Raji (cell line): ENCODE results near the gene TRERF1.

ENCODE experiments used
- POLR2A ChIP-seq: IDR thresholded peaks from 2 replicates; pipeline ENCODE4 v1.6.1; 2011; ENCODE audit warnings: low read depth, low read length, control low read depth; ENCODE audit not compliant: insufficient read depth

The TRERF1 gene

DNA sequence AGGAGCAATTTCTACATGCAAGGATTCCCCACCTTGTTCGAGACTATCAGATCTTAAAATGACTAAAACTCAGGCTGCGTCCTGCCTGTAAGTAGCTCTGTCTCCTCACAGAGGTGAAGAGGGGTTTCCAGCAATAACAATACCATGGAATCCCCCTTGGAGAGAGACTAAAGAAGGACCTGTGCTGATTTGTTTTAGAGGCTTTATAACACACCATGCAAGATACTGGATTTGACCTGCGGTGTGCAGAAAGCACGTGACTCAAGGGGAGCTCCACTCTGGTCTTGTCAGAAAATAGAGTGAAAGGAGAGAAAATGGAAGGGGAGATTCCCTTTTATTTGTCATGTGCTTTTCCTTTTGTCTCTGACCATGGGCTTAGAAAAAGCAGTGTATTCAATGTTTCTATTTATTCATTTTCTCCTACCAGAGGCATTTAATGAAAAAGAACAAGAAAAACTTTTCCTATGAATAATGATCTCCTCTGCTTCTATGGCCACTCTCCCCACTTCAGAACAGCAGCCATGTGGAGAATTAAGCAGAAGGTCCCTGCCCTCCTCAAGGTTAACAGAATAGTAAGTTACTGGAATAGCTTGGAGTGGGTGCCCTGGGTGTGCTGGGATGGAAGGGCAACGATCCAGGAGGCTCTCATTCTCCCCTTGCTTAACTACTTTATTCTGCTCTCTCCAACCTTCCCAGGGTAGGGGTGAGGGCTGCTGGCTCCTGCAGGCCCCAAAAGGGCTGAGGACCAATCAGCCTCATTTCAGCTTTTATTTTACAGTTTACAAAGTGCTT lies 214.8 kb downstream of the TRERF1 start:
- no peak for TF ChIP-seq POLR2A

DNA sequence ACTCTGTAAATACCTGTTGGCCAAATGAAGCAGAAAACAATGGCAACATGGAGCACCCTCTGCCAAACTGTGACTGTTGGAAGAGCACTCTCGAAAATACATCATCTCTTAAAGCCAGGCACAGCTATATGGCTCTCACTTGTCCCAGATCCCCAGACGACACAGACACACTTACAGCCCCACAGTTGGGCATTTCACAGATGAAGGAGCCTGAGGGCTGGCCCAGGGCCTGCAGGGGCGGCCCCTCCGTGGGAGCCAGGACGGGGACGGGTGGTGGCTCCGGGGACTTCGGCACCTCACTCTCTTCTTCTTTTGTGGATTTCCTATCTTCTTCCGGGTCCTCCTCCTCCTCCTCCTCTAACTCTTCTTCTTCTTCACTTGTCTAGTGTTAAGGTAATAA lies 215.7 kb downstream of the TRERF1 start:
- no peak for TF ChIP-seq POLR2A

DNA sequence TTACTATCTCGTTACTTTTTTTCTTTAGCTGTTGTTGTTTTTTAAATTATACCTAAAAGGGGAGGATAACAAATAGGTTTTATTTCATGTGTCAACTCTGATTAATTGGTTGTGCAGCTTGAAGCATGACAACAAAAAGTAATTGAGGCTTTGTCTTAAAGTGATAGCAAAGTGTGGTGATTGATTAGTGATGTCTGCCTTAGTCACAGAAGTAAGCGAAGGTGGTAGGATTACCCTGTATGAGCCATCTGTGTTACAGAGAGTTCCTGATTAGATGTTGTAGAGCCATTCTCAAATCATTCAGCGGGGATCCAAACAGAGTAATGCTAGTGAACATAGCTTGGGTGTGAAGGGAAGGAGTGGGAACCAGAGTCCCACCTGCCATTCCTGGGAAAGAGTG lies 219.7 kb downstream of the TRERF1 start:
- no peak for TF ChIP-seq POLR2A

DNA sequence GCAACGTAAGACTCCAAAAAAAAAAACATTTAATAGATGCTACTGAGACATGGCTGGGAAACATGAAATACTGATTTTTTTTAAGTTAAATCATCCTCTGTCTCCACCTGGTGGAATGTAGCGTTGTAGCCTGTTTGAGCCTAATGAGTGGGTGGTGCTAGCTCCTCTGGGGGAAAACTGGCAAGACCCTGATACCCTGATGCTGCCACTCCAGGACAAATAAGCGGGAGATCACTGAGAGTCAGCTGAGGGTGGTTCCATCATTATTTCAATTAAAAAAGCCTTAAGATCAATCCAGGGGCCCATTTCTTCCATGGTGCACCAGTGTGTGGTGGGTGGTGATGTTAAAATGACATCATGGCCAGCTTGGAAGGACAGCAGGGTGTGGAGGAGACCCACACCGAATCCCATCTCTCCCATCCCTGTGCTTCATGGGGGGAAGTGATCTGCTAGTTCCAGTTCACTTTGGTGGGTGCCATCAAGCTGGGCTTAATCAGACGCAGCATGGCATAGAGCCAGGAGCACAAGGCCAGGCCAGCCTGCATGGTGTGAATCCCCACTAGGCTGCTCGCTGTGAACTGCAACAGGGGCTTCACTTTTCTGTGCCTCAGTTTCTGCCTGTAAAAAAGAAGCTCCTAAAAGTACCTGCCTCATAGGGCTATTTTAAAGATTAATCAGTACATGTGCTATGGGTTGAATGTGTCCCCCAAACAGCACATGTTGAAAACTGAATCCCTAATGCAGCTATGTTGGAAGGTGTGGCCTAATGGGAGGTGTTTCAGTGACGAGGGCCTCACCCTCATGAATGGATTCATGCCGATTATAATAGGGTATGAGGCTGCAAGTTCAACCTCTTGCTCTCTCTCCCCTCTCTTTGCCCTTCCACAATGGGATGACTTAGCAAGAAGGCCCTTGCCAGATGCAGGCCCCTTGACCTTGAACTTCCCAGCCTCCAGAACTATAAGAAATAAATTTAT lies 221.1 kb downstream of the TRERF1 start:
- no peak for TF ChIP-seq POLR2A

DNA sequence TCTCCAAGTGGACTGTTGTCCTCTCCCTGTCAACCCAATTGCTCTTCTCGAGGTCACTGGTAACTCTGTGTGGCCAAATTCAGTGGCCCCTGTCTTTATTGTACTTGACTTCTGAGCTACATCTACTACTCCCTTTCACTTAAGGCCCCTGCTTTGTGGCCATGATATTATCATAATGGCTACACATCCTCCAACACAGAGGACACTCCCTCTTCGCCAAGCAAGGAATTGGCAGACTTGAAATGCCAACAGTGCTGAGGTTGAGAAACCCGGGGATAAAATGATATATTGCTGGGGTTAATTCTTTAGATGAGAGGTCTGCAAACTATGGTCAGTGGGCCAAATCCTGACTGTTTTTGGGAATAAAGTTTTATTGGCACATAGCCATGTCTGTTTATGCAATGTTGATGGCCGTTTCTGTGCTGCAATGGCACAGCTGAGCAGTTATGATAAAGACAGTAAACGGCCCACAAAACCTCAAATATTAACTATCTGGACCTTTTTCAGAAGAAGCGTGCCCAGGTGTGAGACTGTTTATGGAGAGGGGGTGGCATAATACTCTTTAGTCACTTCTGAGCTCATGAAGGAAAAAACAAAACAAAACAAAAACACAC lies 222.1 kb downstream of the TRERF1 start:
- TF ChIP-seq POLR2A, result no peak

DNA sequence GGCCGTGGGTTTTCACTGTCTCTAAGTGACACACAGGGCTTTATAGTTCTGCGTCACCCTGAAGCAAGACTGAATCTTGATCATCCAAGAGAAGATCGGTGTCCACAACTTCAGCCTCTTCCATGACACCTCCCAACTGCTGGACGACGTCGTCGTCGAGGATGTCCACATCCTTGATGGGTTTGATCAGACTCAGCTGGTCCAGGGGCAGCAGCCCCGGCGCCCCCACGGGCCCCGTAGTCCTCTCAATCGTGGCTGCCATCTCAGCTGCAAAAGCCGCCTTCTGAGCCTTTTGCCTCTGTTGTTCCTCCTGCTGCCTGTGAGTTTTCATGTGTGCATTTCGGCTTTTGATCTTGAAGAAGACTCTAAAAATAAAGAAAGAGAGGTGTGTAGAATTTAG lies 223.4 kb downstream of the TRERF1 start:
- TF ChIP-seq POLR2A, result no peak

DNA sequence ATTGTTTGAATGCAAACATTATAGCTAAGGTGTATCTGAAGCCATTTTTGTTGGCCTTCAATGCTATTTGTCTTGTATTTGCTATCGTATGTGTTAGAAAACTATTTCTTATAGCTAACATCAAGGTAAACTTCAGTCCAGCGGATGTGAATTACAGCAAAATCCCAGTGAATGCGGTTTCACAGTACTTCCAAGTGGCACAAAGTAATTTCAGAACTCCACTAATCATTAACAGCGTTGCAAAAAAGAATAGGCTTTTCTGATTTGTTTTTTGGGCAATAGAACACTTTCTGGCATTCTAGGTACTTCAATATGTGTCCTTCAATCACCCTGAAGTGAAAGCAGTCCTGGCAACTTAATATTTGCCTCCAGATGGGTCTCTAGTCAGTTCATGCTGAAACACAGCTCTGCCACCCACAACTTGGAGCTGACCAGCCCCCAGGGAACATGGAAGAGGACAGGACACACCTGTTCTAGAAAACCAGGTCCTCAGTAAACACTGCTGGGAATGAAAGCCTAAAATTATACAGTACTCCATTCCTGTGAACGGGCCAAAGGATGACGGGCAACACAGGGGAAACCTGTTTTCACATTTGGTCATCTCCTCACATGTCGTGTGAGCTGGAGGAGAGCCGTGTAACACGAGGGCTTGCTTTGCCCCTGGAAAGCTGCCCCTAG lies 224.4 kb downstream of the TRERF1 start:
- no peak for TF ChIP-seq POLR2A

DNA sequence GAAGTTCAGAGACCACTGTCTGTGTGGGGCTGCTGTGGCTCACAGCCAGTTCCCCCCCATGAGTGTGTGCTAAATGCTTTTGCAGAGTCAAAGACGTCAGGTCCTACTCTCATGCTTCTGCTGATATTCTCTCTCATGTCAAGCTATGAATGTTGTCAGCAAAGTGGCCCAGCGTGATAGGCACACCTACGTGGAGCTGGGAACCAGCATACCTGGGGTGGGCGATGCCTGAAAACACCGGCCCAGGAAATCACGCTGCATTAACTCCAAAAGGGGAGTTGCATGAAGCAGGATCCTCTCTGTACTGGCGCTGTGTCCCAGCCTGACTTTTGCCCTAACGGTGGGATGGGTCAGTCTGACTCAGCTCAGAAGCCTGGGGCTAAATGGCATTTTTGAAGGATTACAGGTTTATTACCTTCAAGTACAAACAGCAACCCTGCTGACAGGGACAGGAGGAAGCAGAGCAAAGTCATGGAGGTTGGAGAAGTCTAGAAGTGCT lies 225.0 kb downstream of the TRERF1 start:
- TF ChIP-seq POLR2A, result no peak

DNA sequence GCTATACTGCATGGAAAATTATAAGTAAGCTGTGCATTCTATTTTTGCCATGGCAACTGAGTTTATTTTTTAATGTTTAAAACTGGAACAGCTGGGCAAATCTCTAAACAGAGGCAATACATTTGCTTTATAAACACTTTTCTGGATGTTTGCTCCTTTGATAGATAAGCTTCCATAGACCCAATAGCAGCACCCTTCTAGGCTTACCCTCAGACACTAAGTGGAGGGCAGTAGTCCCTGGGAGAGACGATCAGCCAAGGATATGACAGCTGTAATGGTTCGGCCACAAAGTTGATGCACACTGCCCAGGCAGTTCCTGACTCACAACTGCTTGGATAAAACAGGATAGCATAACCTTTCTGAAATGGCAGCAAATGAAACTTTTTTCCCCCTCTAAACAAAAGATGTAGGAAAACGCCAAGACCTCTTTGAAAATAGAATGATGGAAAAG lies 225.5 kb downstream of the TRERF1 start:
- no peak for TF ChIP-seq POLR2A

DNA sequence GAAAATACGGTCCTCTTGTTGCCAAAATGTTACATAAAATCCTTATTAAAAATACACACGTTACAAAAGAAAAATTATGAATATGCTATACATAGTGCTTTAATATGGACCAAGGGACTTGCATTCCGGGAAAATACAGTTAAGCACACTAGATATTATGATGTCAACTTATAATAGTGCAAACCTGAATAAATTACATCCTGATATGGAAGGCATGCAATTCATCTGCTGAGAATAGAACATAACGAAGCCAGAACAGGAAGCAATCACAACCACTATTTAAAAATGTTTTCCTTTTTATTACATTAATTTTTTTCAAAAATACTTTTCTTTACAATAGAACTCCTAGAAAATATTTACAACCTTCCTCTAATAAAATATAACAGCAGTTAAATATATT lies 226.3 kb downstream of the TRERF1 start:
- TF ChIP-seq POLR2A, result no peak

DNA sequence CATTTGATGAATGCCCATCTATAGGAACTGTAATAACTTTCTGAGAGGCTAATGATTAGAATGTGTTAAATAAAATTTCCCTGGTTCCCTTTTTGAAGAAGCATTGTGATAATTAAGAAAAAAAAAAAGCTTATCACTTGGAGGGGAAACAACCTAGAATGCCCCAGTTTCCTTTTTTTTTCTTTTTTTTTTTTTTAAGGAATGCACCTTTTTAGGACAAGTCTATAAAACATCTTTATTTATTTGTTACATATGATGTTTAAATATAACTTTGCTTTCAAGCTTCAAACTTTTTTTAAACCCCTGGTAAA lies 226.7 kb downstream of the TRERF1 start:
- TF ChIP-seq POLR2A, result no peak

DNA sequence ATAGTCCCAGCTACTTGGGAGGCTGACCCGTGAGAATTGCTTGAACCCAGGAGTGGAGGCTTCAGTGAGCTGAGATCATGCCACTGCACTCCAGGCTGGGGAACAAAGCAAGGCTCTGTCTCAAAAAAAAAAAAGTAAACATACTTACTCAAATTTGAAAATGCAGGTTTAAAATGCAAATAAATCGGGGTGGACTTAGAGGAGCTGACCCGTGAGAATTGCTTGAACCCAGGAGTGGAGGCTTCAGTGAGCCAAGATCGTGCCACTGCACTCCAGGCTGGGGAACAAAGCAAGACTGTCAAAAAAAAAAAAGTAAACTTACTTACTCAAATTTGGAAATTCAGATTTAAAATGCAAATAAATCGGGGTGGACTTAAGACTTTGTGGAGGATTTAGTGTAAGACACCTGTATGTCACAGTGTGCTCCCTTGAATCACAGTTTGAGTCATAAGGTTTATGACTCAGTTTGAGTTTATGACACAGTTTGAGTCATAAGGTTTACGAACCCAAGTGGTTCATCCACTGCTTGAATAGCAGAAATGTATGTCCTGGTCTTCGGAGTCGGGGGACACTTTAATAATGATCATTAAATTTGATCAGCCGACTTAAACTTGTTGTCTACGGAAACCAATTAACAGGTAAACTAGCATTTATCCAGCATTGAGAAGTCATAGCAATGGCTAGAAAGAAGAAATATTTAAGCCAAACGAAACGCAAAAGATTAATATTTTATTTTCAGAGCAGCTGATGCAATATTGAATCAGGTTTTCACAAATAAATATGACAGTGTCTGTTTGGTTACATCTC lies 227.3 kb downstream of the TRERF1 start:
- no peak for TF ChIP-seq POLR2A

DNA sequence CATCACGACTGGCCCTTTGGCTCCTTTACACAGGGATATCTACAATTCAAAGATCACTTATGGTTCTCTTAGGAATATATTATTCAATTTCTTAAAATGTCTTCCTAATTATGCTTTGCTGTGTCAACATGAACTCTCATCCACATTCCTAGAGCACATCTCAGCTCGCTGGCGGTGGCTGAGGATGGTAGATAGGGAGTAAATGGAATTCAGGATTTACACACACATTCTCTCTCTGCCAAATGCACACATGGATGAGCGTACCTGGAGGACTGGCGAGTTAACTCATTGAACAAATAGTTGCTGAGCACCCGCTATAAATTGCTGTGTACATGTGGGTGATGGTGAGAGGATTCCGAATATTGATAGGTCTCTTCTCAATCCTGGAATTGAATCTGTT lies 229.3 kb downstream of the TRERF1 start:
- no peak for TF ChIP-seq POLR2A

DNA sequence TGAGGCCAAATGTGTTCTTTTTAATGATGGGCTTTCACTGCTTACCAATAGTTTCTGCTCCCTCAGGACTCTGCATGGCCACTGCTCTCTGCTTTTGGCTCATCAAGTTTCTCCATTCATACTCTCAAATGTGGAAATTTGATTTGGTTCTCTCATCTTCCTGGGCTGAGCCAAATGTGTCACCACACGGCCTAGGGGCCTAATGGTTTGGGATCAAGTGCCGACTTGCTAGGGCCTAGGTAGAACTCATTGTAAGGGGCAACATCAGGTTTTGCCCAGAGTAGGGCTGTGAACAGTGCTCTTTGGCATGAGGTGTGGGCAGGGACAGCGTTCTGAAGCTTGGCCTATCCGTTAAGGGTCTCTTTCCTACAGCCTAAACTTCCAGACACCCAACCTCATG lies 230.2 kb downstream of the TRERF1 start:
- no peak for TF ChIP-seq POLR2A
